Right lung (tissue), 5 donors: ENCODE results near the gene MCUB. TPM values are rescaled to one million over a fixed set of nuclear protein-coding genes. Genes with fewer than 3 reads are reported as not detected.
"Not testable (repeated sequence)": the region's sequence is repeated elsewhere in the genome, so short reads cannot be mapped to it uniquely, and the experiment has no call there.

Experiments used
- DNase-seq, 2 donors: peaks; one replicate each; pipeline ENCODE4 v3.0.0-alpha.2; 2013
- polyA plus RNA-seq, 5 donors: library from polyadenylated mRNA; unstranded; fragments of 120-200 nt; gene quantifications; one replicate each; pipeline versions ENCODE4 v1.2.1 to v1.2.3, GENCODE V29; 2013; ENCODE audit warnings: inconsistent platforms in 1 of 5, low replicate concordance in 1 of 5; ENCODE audit not compliant: insufficient read length in 5 of 5, insufficient read depth in 1 of 5

Gene MCUB
- polyA plus RNA-seq, 5 donors: 4.3 to 8.8 (median 6.2) TPM

DNA sequence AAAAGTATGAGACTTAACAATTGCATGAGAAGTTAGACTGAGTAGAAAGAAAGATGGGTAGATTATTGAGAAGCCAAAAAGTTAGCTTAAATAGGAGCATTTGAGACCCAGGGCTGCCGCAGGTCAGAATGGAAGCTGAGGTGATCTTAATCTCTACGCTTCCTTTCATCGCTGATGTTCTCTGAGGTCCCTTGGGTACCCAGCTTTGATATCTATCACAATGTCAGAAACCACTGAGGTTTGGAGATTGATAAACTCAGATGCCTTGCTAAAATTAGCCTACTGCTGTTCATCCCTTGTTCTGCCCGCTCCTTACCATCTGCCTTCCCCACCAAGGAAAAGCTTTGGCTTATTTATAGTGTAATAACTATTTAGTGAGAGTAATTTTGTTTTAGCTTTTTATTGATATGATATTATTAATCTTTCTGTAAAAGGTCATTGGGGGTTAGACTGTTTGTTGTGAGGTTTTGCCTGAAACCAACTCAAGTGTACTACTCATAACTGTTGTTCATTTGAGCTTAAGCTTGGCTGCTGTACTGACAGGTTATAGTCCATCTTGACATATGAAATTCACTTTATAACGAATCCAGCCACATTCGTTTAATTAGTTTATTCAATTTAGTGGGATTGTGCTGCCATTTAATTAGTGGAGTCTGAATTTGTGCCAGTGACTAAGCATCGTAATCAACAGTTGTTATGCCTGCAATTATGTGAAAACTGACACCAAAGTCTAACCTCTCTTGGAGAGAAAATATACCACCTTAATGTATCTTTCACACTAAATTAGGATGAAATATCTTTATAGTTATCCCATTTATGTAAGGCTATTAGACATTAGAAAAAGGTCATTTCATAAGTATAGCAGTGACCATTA, 15.1 kb downstream of the MCUB start:
- no peak for DNase-seq

DNA sequence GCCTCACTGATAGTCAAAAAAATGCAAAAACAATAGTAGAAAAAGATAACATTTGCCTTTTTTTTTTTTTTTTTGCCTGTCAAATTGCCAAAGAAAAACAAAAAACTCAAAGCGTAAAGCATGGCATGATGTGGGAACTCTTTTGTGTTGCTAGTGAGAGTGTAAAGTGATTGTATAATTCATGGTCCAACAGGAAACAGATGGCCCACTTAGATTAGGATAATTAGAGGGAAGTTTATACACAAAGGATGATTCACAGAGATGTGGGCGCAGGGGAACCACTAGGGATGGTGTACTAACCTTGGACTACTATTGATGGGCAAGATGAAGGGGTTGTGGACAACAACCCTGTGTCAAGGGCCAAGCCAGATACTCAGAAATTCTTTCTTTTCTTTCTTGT, 16.4 kb downstream of the MCUB start:
- DNase-seq: peak; percentile 13 to 28

DNA sequence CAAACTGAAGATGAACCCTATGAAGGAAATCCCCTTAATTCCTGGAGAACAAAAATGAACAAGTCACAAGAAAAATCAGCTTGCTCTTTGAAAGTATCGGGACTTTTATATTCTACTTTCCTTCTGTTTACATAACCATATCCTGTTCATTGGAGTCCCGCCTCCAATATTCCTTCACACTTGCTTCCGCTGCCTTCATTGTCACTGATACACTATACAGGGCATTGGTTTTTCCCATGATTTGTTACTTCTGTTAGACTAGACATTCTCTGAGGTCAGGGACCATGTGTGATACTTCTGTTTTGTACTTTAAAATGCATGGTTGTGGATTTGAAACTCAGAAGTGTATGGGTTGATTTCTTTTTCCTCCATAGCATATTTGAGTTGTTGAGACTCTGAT, 18.8 kb downstream of the MCUB start:
- DNase-seq: no peak

DNA sequence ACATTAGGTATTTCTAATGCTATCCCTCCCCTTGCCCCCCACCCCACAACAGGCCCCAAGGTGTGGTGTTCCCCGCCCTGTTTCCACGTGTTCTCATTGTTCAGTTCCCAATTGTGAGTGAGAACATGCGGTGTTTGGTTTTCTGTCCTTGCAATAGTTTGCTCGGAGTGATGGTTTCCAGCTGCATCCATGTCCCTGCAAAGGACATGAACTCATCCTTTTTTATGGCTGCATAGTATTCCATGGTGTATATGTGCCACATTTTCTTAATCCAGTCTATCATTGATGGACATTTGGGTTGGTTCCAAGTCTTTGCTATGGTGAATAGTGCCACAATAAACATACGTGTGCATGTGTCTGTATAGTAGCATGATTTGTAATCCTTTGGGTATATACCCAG, 20.0 kb downstream of the MCUB start:
- not testable (repeated sequence) for DNase-seq

DNA sequence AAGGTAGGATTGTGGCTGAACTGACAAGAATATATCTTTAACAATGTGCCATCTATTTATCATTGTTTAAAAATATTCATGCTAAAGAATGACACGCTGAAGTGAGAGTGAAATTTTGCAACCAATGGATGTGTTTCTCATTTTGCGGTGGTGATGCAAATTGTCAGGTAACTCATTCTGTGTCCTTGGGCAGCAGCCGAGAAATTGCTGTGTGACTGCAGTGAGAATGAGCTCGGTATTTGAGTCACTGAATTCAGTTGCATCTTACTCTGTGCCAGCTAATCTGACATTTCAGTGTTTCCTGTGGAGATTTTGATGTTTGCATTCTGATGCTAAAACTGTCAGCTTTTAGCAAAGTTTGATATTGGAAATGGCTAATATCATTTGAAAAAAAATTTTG, 28.1 kb downstream of the MCUB start:
- DNase-seq: no peak

DNA sequence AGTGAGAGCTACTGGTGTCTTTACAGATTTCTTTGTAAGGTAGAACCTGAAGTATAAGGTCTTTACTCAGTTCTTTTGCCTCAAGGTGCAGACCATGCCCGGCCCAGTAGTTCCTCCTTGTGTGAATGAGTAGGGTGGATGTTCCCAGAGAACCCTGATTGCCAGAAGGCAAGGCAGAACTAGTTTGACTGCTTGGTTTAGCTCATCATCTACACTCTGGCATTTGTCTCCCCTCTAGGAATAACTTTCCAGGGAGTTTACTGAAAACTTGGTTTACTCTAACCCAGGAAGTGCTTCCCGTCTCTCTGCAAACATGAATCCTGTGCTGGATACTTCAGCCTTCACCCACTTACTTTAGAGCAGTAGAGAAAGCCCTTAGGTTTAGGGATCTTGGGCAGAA, 29.1 kb downstream of the MCUB start:
- DNase-seq: no peak

DNA sequence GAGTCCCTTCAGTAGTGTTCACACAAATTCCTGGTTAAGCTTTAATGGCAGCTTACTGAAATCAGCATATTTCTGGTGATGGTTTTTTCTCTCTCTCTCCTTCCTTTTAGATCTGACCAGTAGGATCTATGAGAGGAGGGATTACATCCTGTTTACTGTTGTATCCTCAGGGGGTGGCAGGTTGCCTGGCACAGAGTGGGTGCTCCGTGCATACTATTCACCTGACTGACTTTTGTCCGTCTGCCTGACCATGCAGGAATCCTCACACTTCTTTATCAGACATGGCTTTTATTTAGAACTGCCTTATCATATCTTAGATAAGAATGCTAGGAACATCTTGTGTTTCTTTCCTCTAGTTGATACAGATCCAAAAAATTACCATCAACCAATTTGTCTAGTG, 29.6 kb downstream of the MCUB start:
- no peak for DNase-seq

DNA sequence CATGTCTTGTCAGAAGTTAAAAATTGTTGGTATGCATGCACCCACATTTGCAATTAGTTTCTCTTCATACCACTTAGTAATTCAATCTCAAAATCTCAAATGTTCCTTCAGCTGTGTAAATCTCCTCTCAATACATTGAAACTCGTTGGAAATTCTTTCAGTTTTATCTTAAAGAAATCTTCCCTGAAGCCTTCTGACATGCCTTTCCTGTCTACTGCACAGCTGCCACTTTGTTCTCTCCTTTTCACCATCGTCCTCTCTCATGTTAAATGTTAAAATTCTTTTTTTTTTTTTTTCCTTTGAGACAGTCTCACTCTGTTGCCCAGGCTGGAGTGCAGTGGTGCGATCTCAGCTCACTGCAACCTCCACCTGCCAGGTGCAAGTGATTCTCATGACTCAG, 30.9 kb downstream of the MCUB start:
- no peak for DNase-seq

DNA sequence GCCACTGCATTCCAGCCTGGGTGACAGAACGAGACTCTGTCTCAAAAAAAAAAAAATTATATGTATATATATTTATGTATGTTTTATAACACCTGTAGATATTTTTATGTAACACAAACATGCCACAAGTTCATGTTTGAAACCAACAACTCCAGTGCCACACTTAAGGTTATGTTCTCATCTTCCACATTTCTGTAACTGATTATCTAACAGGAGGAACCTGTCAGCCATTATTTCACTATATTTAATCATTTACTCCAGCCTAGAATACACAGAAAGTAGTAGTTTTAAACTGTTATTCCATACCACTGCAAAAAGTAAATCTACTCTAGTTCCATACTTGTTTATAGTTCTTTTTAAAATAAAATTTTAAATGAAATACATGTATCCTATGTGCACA, 32.3 kb downstream of the MCUB start:
- DNase-seq: no peak

DNA sequence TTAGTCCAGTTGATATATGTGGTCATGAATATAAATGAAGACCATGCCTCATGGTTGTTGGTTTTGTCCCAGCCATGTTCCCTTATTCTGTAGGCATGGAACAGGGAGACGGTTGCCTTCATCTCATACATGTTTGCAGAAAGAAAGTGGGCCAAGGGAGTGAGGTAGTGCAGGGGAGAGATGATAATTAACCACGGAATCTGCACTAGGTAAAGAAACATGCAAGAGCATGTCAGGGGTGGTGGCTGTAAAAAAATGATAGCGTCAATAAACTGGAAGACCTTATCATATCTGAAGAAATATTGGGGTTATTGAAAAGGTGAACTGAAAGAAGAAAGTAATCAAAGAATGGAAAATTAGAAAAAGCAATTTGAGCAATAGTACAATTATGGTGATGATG, 35.1 kb downstream of the MCUB start:
- DNase-seq: not testable (repeated sequence)

DNA sequence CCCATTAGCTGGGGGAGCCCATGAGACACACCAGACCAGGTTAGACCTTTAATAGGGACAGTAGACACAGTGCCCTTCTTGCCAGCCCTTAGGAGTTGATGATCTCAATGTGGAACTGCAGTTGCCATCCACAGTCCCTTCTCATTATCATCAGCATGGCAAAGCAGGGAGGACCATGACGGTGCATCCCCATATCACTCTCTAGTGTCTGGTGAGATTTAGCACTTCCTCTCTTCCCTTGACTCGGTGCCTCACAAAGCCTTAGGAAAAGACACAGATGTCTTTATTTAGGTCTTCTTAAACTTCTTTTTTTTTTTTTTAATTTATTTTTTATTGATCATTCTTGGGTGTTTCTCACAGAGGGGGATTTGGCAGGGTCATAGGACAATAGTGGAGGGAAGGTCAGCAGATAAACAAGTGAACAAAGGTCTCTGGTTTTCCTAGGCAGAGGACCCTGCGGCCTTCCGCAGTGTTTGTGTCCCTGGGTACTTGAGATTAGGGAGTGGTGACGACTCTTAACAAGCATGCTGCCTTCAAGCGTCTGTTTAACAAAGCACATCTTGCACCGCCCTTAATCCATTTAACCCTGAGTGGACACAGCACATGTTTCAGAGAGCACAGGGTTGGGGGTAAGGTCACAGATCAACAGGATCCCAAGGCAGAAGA, 36.5 kb downstream of the MCUB start:
- DNase-seq: not testable (repeated sequence)

DNA sequence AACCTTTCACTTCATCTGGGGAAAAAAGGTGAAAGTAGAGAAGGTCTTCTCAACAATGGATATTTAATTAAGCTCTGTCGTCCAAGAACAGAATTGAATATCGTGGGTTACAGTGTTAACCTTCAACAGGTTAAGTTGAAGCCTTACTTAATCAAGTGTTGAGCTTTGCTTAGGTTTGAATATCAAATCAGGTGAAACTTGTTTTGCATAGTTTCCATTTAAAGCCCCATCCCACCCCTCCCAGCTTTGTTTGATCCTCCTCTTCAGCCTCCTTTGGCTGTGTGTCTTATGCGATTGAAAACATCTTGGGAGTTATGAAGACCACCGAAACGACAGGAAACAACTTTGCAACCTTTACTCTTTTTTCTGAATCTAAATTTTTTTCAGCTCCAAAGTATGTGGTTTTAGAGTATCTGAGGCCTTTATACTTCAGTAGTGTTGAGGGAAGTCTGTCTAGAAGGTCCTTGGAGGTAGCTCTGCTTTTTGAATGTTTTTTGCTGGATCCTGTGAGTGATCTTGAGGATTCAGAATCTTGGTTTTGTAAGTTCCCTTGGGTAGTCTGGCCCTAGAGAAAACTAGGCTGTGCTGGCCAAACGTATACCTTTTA, 39.1 kb downstream of the MCUB start:
- DNase-seq: no peak

DNA sequence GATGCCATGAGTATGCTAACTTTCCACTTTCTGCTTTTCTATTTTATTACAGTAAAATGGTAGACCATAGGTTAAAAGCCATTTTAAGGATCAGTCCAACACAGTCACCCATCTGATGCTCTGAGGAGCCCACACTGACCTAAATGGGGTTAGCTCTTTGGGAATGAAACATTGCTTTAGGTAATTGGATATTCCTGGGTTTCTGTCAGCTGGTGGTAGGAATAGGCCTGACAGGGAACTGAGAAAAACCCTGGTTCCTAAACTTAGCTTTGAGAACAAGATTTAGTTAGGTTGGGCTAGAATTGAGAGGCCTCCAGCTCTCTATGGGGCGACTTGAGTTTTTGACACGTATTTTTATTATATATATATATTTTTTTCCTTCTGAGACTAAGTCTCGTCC, 40.4 kb downstream of the MCUB start:
- DNase-seq: no peak

DNA sequence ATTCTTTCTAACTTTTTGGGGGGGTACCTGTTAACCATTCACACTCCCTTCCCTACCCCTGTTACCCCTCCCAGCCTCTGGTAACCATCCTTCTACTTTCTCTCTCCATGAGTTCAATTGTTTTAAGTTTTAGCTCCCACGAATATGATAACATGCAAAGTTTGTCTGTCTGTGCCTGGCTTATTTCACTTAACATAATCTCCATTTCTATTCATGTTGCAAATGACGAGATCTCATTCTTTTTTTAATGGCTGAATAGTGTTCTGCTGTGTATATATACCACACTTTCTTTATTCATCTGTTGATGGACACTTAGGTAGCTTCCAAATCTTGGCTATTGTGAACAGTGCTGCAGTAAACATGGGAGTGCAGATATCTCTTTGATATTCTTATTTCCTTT, 41.3 kb downstream of the MCUB start:
- no peak for DNase-seq

DNA sequence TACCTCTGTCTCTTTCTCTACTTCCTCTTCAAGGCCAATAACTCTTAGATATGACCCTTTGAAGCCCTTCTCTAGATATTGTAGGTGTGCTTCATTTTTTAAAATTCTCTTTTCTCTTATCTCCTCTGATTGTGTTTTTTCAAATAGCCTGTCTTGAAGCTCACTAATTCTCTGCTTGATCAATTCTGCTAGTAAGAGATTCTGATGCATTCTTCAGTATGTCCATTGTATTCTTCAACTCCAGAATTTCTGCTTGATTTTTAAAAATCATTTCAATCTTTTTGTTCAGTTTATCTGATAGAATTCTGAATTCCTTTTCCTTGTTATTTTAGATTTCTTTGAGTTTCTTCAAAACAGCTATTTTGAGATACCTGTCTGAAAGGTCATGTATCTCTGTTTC, 47.9 kb downstream of the MCUB start:
- DNase-seq: no peak

DNA sequence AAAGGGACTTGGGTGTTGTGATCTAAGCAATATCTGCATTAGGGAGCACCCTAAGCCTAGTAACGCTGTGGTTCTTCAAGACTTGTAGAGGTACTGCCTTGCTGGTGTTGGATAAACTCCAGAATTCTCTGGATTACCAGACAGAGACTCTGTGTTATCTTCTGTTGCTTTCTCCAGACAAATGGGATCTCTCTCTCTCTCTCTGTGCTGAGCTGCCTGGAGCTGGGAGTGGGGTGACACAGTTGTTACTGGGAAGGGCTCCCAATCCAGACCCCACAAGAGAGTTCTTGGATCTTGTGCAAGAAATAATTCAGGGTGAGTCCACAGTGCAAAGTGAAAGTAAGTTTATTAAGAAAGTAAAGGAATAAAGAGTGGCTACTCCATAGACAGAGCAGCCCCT, 48.8 kb downstream of the MCUB start:
- no peak for DNase-seq

DNA sequence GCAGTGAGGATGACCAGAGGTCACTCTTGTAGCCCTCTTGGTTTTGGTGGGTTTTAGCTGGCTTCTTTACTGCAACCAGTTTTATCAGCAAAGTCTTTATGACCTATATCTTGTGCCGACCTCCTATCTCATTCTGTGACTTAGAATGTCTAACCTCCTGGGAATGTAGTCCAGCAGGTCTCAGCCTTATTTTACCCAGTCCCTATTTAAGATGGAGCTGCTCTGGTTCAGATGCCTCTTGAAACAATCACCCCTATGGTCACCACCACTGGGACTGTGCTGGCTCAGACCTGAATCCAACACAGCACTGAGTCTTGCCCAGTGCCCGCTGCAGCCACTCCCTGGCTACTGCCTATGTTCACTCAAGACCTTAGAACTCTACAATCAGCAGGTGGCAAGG, 49.4 kb downstream of the MCUB start:
- DNase-seq: no peak

DNA sequence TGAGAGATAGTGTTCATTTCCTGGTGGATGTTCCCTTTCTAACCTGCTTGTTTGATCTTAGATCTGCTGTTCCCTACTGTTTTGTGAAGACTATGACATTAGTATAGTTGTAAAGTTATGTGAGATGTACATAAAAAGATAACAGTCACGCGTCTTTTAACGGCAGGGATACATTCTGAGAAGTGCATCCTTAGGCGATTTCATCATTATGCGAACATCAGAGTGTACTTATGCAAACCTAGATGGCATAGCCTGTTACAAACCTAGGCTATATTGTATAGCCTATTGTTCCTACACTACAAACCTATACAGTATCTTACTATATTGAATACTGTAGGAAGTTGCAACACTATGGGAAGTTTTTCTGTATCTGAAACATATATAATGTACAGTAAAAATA, 50.4 kb downstream of the MCUB start:
- DNase-seq: no peak

DNA sequence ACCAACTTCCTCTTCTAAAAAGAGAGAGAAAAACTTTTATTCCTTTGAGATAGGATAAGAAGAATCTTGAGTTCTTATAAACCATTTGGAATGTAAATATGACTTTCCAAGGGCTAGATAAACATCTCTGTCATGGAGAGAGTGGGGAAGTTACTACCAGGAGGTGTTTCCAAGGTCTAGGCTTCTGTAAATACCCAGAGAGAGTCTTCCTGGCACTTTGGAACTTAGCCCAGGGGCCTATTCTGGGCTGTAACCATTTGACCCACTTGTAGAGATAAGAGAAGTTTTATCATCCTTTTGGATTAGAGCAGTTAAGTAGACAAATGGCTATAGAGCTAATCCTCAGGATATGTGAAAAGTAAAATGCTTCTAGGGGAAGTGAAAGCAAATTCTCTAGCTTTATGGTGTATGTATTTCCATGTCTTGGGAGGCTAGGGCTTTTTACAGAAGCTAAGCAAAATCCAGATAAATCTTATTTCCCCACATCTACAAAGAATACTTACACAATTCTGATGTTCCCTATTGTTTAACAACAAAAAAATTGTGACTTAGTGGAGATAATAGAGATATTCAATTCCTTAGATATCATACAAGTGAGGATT, 51.1 kb downstream of the MCUB start:
- no peak for DNase-seq

DNA sequence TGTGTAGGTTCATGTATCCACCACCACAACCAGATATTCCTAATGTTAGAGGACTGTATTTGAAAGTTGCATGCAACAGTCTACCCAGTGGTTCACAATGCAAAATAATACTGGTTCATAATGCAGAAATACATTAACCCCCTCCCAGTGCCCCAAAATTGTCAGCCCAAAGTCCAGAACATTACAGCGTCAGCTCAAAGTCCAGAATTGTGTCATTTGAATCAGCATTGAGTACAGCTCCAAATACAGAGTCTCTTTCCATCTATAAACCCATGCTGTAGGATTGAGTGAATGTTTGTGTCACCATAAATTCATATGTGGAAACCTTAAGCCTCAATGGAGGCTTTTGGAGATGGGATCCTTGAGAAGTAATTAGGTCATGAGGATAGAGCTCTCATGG, 54.0 kb downstream of the MCUB start:
- DNase-seq: no peak

DNA sequence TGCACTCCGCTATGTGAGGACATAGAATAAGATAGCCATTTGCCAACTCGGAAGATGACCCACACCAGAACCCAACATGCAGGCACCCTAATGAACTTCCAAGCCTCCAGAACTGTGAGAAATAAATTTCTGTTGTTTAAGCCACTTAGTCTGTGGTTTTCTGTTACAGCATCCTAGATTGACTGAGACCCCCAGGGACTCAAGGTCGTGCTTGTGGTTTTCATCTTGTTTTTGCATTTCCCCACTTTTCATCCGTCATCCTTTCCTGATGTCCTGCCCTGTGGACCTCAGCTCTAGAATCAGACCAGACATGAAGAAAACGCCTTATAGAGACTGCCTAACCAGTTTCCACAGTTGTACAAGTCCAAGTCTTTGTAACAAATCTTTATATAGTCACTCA, 54.4 kb downstream of the MCUB start:
- no peak for DNase-seq

DNA sequence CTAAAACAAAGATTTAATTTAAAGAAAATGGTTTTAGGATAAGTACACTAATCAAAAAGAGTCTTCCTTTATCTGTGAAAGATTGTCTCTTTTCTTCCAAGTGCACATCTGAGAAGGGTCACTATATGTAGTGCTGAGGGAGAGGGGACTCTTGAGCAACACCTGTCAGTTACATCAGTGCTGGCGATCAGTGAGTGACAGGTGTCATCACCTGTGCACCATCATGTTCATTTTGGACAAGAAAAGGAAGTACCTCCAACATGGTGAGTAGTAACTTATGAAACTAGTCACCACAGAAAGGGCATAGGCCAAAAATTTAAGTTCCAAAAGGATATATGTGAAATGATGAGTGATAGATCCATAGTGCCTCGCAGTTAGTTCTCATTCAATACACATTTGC, 55.7 kb downstream of the MCUB start:
- no peak for DNase-seq

DNA sequence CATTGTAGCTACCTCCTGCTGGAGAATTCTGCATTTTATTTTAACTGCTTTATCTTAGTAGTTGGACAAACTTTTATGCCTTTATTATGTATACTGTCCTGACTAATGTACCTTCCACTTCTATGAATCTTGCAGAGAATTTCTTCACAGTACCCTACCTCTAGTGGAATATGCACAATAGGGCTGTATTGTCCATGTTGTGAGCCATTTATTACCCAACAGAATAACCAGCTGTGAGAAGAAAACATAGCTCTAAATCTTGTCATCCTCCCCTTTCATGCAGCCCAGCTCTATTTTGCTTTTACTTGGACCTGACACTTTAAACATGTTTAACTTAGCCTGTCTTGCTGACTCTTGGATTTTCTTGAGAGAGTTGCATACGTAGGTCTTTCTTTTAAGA, 56.2 kb downstream of the MCUB start:
- DNase-seq: no peak
